ENCODE data around the gene RGCC.

The RGCC gene

GRCh38 chr13:41465241-41465847, 8.0 kb downstream of the RGCC start:
- no peak overlapping the region for H3K4me3 ChIP-seq (ENCODE audit: low read depth, low read length)
- TF ChIP-seq CTCF (IDR thresholded peaks at IDR 0.05; ENCODE audit: insufficient read depth, low read length, missing control alignments): no peak
- ChIA-PET CTCF (interaction anchor here (0.9 kb wide), 1 partner anchor 188 kb away, joined by 3 read pairs; no protein-coding TSS in a partner anchor), POLR2A (no interaction called here)
- peak; percentile 10 for DNase-seq (ENCODE audit: low read depth, low spot score)

GRCh38 chr13:41465898-41466320, 8.6 kb downstream of the RGCC start:
- no peak overlapping the region for H3K4me3 ChIP-seq (ENCODE audit: low read depth, low read length)
- ChIA-PET CTCF (interaction anchor here (0.9 kb wide), 1 partner anchor 187 kb away, joined by 3 read pairs; no protein-coding TSS in a partner anchor), POLR2A (no interaction called here)
- no peak for DNase-seq (ENCODE audit: low read depth, low spot score)
- TF ChIP-seq CTCF (IDR thresholded peaks at IDR 0.05; ENCODE audit: insufficient read depth, low read length, missing control alignments): no peak

- ChIA-PET CTCF (interaction anchor here (1.7 kb wide), 1 partner anchor 9 kb away, joined by 8 read pairs; no protein-coding TSS in a partner anchor), POLR2A (no interaction called here)
- TF ChIP-seq CTCF (IDR thresholded peaks at IDR 0.05; ENCODE audit: insufficient read depth, low read length, missing control alignments): no peak
- no peak for DNase-seq (ENCODE audit: low read depth, low spot score)
- H3K4me3 ChIP-seq (ENCODE audit: low read depth, low read length): no peak overlapping the region
These were observed 10.1 kb downstream of the RGCC start for GRCh38 chr13:41467425-41467945.

- H3K4me3 ChIP-seq (ENCODE audit: low read depth, low read length): no peak overlapping the region
- no peak for TF ChIP-seq CTCF (IDR thresholded peaks at IDR 0.05; ENCODE audit: insufficient read depth, low read length, missing control alignments)
- POLR2A ChIA-PET: no interaction called here
- CTCF ChIA-PET: interaction anchor here (1.1 kb wide), 1 partner anchor 9 kb away, joined by 4 read pairs; no protein-coding TSS in a partner anchor
- no peak for DNase-seq (ENCODE audit: low read depth, low spot score)
These were observed 11.3 kb downstream of the RGCC start for GRCh38 chr13:41468631-41469030.

GRCh38 chr13:41470196-41470595, 12.8 kb downstream of the RGCC start:
- no peak for TF ChIP-seq CTCF (IDR thresholded peaks at IDR 0.05; ENCODE audit: insufficient read depth, low read length, missing control alignments)
- H3K4me3 ChIP-seq (ENCODE audit: low read depth, low read length): no peak overlapping the region
- POLR2A ChIA-PET: no interaction called here
- CTCF ChIA-PET: interaction anchor here (1.5 kb wide), 1 partner anchor 10 kb away, joined by 4 read pairs; no protein-coding TSS in a partner anchor
- DNase-seq (ENCODE audit: low read depth, low spot score): no peak

- ChIA-PET POLR2A (no interaction called here), CTCF (no interaction called here)
- no peak for TF ChIP-seq CTCF (IDR thresholded peaks at IDR 0.05; ENCODE audit: insufficient read depth, low read length, missing control alignments)
- DNase-seq (ENCODE audit: low read depth, low spot score): no peak
- no peak overlapping the region for H3K4me3 ChIP-seq (ENCODE audit: low read depth, low read length)
These were observed 14.4 kb downstream of the RGCC start for GRCh38 chr13:41471785-41472184.

Measured in AG04449 (cell line).